K562 (cell line): ENCODE results near the gene AASDH. TPM values are rescaled to one million over a fixed set of nuclear protein-coding genes. Genes with fewer than 3 reads are reported as not detected.

ENCODE experiments used
- ATAC-seq: fragments of 200-7000 bp; cut with Tn5 transposase; 3 replicates; pipeline ENCODE4 v1.9.1; 2020; ENCODE audit warnings: moderate library complexity
- BruUV-seq: library from RNA; stranded (reverse); fragments of 400-500 nt; replicated peaks from 2 replicates; lab custom pipeline; 2021; lab: Mats Ljungman, UMichigan
- CTCF ChIA-PET: fragments of 300-600 bp; formaldehyde crosslinking; extraction: SDS; loops from one replicate; lab custom pipeline; 2021; ENCODE audit warnings: low intra/inter-chr PET ratio; lab: Yijun Ruan, JAX
- POLR2A ChIA-PET: fragments of 300-600, 350-650 bp; sonication (Branson Sonifier 250); formaldehyde crosslinking; extraction: SDS; loops from one replicate; lab custom pipeline; 2021; ENCODE audit warnings: antibody characterized with exemption, inconsistent platforms; lab: Yijun Ruan, JAX
- DNase-seq, 4 experiments: peaks; one replicate each; pipeline versions ENCODE4 v3.0.0 to v3.0.0-alpha.2; 2011 to 2018; ENCODE audit warnings: low spot score in 3 of 4, mixed read lengths in 3 of 4; ENCODE audit errors: extremely low read depth in 1 of 4
- FAIRE-seq: peaks from 2 replicates; lab custom pipeline; 2011; peaks lifted over from hg19 to GRCh38; lab: Jason Lieb, UNC
- H2AFZ ChIP-seq: 2 replicates; pipeline ENCODE4 v1.6.0; 2011; ENCODE audit warnings: low read depth, low read length, control low read depth, inconsistent platforms
- H3K27ac ChIP-seq: fragments of 200-600 bp; 3 replicates; pipeline ENCODE4 v1.8.0; 2011; ENCODE audit warnings: low read depth, mild to moderate bottlenecking, control low read depth, inconsistent platforms, low read length, moderate library complexity, mixed read lengths; ENCODE audit errors: extremely low read depth
- H3K27me3 ChIP-seq, 2 experiments: fragments of 300-600 bp in 1 of 2; 2 replicates in 1 of 2; 3 replicates in 1 of 2; pipeline versions ENCODE4 v1.6.0 to v1.8.0; 2011; ENCODE audit warnings: inconsistent platforms in 2 of 2, low read length in 2 of 2, mild to moderate bottlenecking in 1 of 2, mixed read lengths in 1 of 2, moderate library complexity in 1 of 2; ENCODE audit not compliant: control insufficient read depth in 2 of 2, insufficient read depth in 2 of 2
- H3K36me3 ChIP-seq: fragments of 300-600 bp; 3 replicates; pipeline ENCODE4 v1.8.0; 2011; ENCODE audit warnings: mild to moderate bottlenecking, low read length, inconsistent platforms; ENCODE audit not compliant: control insufficient read depth, insufficient read depth
- H3K4me1 ChIP-seq, 2 experiments: fragments of 200-600 bp in 1 of 2; replicated peaks in 1 of 2; 2 replicates in 1 of 2; 3 replicates in 1 of 2; pipeline versions ENCODE4 v1.5.1 to v1.8.0; 2011; ENCODE audit warnings: inconsistent platforms in 2 of 2, low read length in 2 of 2, mild to moderate bottlenecking in 1 of 2, mixed read lengths in 1 of 2, moderate library complexity in 1 of 2; ENCODE audit not compliant: control insufficient read depth in 2 of 2, insufficient read depth in 2 of 2
- H3K4me2 ChIP-seq: 2 replicates; pipeline ENCODE4 v1.6.1; 2011; ENCODE audit warnings: low read length, control low read depth, inconsistent platforms, mixed read lengths; ENCODE audit not compliant: insufficient read depth
- H3K4me3 ChIP-seq: fragments of 200-600 bp; sonication (generic), shearing (Covaris generic); 2 replicates; pipeline ENCODE4 v1.5.1; 2016; ENCODE audit warnings: control low read depth, inconsistent platforms
- H3K79me2 ChIP-seq: fragments of 200-600 bp; 3 replicates; pipeline ENCODE4 v1.8.0; 2011; ENCODE audit warnings: low read length, inconsistent platforms; ENCODE audit not compliant: control insufficient read depth, insufficient read depth
- H3K9ac ChIP-seq, 2 experiments: 2 replicates each; pipeline versions ENCODE4 v1.6.0 to v1.6.1; 2011; ENCODE audit warnings: low read depth in 2 of 2, low read length in 2 of 2, control low read depth in 1 of 2, inconsistent platforms in 1 of 2, mild to moderate bottlenecking in 1 of 2, mixed read lengths in 1 of 2; ENCODE audit not compliant: insufficient read depth in 1 of 2
- H3K9me1 ChIP-seq: one replicate; pipeline ENCODE4 v1.6.0; 2011; ENCODE audit warnings: inconsistent platforms, mild to moderate bottlenecking, low read length, moderate library complexity; ENCODE audit not compliant: control insufficient read depth, insufficient read depth
- H3K9me3 ChIP-seq: replicated peaks from 2 replicates; pipeline ENCODE4 v1.5.1; 2011; ENCODE audit warnings: low read depth, low read length, inconsistent platforms; ENCODE audit not compliant: control insufficient read depth, insufficient read depth
- H4K20me1 ChIP-seq: replicated peaks from 2 replicates; pipeline ENCODE4 v1.6.1; 2011; ENCODE audit warnings: low read length, inconsistent platforms, mixed read lengths; ENCODE audit not compliant: control insufficient read depth, insufficient read depth
- CEBPG ChIP-seq, 3 experiments: fragments of 200-800 bp in 1 of 3; sonication (Bioruptor generic) in 1 of 3; sonication (generic) in 1 of 3; formaldehyde crosslinking in 1 of 3; IDR thresholded peaks in 2 of 3; conservative IDR thresholded peaks in 1 of 3; 2 replicates each; pipeline versions ENCODE4 v1.6.1 to v1.8.0; 2016 to 2022; ENCODE audit warnings: missing compliant biosample characterization in 2 of 3, missing genetic modification characterization in 2 of 3, mild to moderate bottlenecking in 1 of 3, missing genetic modification reagents in 1 of 3
- E2F3 ChIP-seq: fragments of 250-450 bp; sonication (Bioruptor Pico); IDR thresholded peaks from 2 replicates; pipeline ENCODE4 v1.4.0; 2020; ENCODE audit warnings: mild to moderate bottlenecking
- FUS ChIP-seq: fragments of 200-400 bp; formaldehyde crosslinking; optimal IDR thresholded peaks from 2 replicates; pipeline ENCODE3; 2017; ENCODE audit warnings: low read depth, low read length
- KDM1A ChIP-seq, 2 experiments: fragments of 450-650 bp; IDR thresholded peaks; 2 replicates each; pipeline ENCODE4 v1.6.1; 2016; ENCODE audit warnings: mild to moderate bottlenecking in 2 of 2
- RBM25 ChIP-seq: fragments of 200-400 bp; formaldehyde crosslinking; IDR thresholded peaks from 2 replicates; pipeline ENCODE4 v1.6.1; 2018; ENCODE audit warnings: low read length, low read depth, moderate library complexity; ENCODE audit not compliant: severe bottlenecking
- ZNF140 ChIP-seq: fragments of 250-450 bp; sonication (Bioruptor Pico); IDR thresholded peaks from 2 replicates; pipeline ENCODE4 v1.8.0; 2021; ENCODE audit warnings: moderate library complexity, mild to moderate bottlenecking, inconsistent platforms
- WGBS: fragments of 100-300 bp; shearing (Covaris generic); methylation state at CpG from one replicate; pipeline ENCODE4 v1.1.6; 2016; ENCODE audit warnings: low coverage, mixed read lengths; ENCODE audit not compliant: insufficient coverage; ENCODE audit errors: missing lambda C conversion rate; 5-methylcytosine and 5-hydroxymethylcytosine counted together
- in situ Hi-C: fragments of 300-500 bp; cut with MboI; formaldehyde crosslinking; loops from 4 replicates; pipeline ENCODE4 v1.15.0; 2018; ENCODE audit warnings: inconsistent platforms, mixed read lengths
- intact Hi-C: fragments of 100-400 bp; cut with micrococcal nuclease; formaldehyde crosslinking; loops from 2 replicates; pipeline ENCODE4 v1.14.2; 2022
- polyA plus RNA-seq, 8 experiments: library from polyadenylated mRNA; depleted of rRNA in 4 of 8; stranded (reverse) in 5 of 8; unstranded in 3 of 8; fragments of >200 nt; fragmentation: Nextera tagmentation in 2 of 8; fragmentation: Illumina TruSeq in 1 of 8; extraction: Ambion mirVana in 2 of 8; extraction: Trizol in 1 of 8; gene quantifications; 2 replicates each; pipeline versions ENCODE4 v1.2.1 to v1.2.3, GENCODE V29; 2011 to 2014; ENCODE audit warnings: inconsistent platforms in 1 of 8, missing spikeins in 1 of 8
- total RNA-seq, 7 experiments: library from RNA; depleted of rRNA in 6 of 7; stranded (reverse); fragments of >200 nt in 6 of 7; fragmentation: Illumina TruSeq in 2 of 7; extraction: Trizol in 2 of 7; gene quantifications; 2 replicates each; pipeline versions ENCODE4 v1.2.1 to v1.2.3, GENCODE V29; 2011 to 2021; ENCODE audit warnings: low replicate concordance in 1 of 7

AASDH gene
- total and polyA plus RNA-seq, 9 of the 15 experiments (the other 6 are each of a cell fraction or from before 2014, with no cell fraction given), result 8.6 to 29.7 (median 13.7) TPM

- BruUV-seq, result no TSS peak
- ATAC-seq (no peak), FAIRE-seq (no peak), DNase-seq (no peak)
- Histone ChIP-seq H3K4me3 (no peak overlapping the region), H3K79me2 (peaks cover 62% of the 10 kb centered on the region), H3K27me3 (no peaks in the 10 kb centered on the region), H3K9me3 (no peaks in the 10 kb centered on the region), H3K4me2 (no peak overlapping the region), H2AFZ (no peak overlapping the region), H3K9me1 (no peaks in the 10 kb centered on the region), H3K4me1 (no peaks in the 10 kb centered on the region), H4K20me1 (no peaks in the 10 kb centered on the region; the same call in 1 of the 2 replicates), H3K9ac (no peak overlapping the region), H3K27ac (no peak overlapping the region), H3K36me3 (peaks cover 47% of the 10 kb centered on the region)
- no peak for TF ChIP-seq KDM1A (IDR thresholded peaks at IDR 0.05)
- peak; percentile 21 for TF ChIP-seq RBM25
- CTCF ChIA-PET, result no interaction called here
- 95% methylated on average over 2 of the region's 2 CpGs for WGBS
- in situ Hi-C loops (no loop called here), intact Hi-C loops (no loop called here)
- POLR2A ChIA-PET, result no interaction called here
Measured at GRCh38 chr4:56408978-56409377, 21.7 kb upstream of the AASDH start.

GRCh38 chr4:56406151-56406550 lies 18.9 kb upstream of the AASDH start:
- POLR2A ChIA-PET, result no interaction called here
- Histone ChIP-seq H3K4me3 (no peak overlapping the region), H3K79me2 (peaks cover 33% of the 10 kb centered on the region), H3K4me1 (no peaks in the 10 kb centered on the region), H4K20me1 (no peaks in the 10 kb centered on the region), H3K9me1 (no peaks in the 10 kb centered on the region), H3K36me3 (peaks cover 72% of the 10 kb centered on the region), H3K27me3 (no peaks in the 10 kb centered on the region), H3K9me3 (no peaks in the 10 kb centered on the region)
- CTCF ChIA-PET, result no interaction called here
- no peak for DNase-seq
- no TSS peak for BruUV-seq
- ATAC-seq, result no peak
- 90% methylated on average over 4 of the region's 4 CpGs for WGBS
- intact Hi-C loops, result no loop called here
- FAIRE-seq, result no peak
- TF ChIP-seq FUS (no peak), E2F3 (no peak), CEBPG (CRISPR knock-in tag; IDR thresholded peaks at IDR 0.05) (no peak), CEBPG (tag; conservative IDR thresholded peaks at IDR 0.05 in 1 of 2, IDR thresholded peaks at IDR 0.05 in 1 of 2) (peak; percentile 40 to 48; a peak in 3 of 4 replicates), ZNF140 (CRISPR knock-in tag) (no peak)
- TF ChIP-seq, all 486 proteins: peak for 1
- no peak overlapping the region for H2AFZ ChIP-seq
- in situ Hi-C loops, result no loop called here
- H3K4me2 ChIP-seq, result no peak overlapping the region
- H3K27ac ChIP-seq, result no peak overlapping the region
- no peak overlapping the region for H3K9ac ChIP-seq
